ENCODE measurements around the gene OR1F1.
A peak's percentile ranks its signal among the peaks of the same experiment; 100 is the strongest.
"Not testable (repeated sequence)": the region's sequence is repeated elsewhere in the genome, so short reads cannot be mapped to it uniquely, and the experiment has no call there.

Gene OR1F1

DNA sequence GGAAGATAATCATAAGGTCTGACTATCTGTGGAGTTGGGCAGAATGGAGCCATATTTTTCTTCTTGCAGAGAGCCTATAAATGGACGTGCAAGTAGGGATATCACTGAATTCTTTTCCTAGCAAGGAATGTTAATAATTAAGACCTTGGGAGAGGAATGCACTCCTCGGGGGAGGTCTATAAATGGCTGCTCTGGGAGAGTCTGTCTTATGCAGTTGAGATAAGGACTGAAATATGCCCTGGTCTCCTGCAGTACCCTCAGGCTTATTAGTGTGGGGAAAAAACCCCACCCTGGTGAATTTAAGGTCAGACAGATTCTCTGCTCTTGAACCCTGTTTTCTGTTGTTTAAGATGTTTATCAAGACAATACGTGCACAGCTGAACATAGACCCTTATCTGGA is 17.9 kb downstream of the OR1F1 start:
- not testable (repeated sequence) for DNase-seq

DNA sequence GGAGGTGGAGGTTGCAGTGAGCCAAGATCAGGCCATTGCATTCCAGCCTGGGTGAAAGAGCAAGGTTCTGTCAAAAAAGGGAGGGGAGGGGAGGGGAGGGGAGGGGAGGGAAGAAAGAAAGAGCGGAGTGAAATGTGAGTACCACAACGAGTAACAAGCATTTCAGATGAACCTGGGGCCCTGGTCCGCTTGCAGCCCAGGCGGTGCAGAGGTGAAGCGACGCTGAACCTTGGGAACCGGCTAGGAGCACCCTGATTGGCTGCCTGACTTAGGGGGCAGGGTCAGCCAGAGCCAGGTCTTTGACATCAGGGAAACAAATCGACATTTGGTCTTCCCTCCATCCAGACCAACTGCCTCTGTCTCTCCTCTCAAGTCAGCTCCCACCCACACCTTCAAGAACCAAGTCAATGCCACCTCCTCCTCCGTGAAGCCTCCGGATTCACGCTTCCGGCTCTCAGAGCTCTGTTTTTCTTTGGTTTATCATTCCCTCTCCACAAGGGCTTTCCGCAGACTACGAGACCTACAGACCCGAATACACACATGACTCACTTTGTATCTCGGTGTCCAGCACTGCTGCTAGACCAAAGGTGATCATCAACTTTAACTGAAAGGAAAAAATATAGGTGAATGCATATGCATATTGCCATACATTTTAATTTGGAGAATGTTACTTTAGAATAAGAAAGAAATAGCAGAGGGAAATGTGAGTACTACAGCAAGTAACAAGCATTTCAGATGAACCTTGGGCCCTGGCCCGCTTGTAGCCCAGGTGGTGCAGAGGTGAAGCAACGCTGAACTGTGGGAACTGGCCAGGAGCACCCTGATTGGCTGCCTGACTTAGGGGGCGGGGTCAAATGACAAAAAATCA is 19.3 kb downstream of the OR1F1 start:
- DNase-seq, result no peak

DNA sequence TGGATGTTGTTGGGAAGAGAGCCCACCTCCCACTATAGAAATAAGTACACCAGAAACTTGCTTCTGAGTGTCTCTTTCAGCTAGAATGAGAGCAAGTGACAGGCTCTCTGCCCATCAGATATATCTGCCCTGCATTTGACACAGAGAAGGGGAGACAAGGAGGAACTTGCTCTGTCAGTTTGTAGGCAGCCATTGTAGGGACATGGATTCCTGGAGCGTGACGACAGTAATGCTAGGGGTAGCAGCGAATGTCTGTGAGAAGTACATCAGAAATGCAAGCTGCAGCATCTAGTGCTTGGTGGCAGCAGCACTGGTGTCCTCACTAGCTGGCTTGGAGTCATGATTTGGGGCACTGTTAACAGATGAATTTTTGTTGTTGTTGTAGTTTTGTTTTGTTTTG is 24.0 kb downstream of the OR1F1 start:
- no peak for DNase-seq

DNA sequence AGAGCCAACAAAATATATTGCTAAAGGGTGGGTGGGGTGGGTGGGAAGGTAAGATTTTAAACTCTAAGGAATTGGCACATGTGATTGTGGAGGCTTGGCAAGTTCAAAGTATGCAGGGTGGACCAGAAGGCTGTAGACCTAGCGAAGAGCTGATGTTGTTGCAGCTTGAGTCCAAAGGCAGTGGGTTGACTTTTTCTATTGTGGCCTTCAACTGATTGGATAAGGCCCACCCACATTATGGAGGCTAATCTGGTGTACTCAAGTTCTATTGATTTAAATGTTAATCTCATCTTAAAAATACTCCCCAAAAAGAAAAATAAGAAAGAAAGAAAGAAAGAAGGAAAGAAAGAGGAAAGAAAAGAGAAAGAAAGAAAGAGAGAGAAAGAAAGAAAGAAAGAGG is 24.6 kb downstream of the OR1F1 start:
- DNase-seq, result no peak

DNA sequence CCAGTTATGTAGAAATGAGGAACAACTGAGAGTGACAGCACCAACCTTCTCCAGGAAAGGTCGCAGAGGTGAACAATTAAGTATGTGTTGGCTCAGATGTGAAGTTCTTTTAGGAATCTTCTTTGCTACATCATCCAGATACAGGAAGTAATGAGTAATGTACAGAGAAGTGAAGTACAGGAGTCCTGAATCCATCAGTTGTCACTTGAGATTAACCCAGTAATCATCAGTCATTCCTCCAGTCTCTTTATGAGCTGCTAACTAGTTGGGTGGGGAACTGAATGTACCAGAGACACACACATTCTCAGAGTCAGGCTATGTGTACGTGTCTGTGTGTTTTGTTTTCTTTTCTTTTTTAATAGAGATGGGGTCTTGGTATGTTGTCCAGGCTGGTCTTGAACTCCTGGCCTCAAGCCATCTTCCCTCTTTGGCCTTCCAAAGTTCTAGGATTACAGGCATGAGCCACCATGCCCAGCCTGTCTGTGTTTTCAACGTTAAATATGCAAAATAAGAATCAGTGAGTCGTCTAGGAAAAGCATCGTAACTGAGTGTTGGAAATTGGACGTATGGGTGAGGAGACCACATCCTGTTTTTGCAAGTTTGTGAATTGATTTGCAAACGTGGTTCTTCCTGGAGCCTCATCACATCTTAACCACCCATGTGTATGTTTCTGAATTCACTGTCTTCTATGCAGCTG is 27.0 kb downstream of the OR1F1 start:
- no peak for DNase-seq

DNA sequence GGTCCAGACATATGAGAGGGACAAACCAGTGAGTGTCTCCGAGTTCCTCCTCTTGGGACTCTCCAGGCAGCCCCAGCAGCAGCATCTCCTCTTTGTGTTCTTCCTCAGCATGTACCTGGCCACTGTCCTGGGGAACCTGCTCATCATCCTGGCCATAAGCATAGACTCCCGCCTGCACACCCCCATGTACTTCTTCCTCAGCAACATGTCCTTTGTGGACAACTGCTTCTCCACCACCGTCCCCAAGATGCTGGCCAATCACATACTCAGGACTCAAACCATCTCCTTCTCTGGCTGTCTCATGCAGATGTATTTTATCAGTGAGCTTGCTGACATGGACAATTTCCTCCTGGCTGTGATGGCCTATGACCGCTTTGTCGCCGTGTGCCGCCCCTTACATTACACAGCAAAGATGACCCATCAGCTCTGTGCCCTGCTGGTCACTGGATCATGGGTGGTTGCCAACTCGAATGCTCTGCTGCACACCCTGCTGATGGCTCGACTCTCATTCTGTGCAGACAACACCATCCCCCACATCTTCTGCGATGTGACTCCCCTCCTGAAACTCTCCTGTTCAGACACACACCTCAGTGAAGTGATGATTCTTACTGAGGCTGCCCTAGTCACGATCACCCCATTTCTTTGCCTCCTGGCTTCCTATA is 27.7 kb downstream of the OR1F1 start:
- DNase-seq, result no peak

DNA sequence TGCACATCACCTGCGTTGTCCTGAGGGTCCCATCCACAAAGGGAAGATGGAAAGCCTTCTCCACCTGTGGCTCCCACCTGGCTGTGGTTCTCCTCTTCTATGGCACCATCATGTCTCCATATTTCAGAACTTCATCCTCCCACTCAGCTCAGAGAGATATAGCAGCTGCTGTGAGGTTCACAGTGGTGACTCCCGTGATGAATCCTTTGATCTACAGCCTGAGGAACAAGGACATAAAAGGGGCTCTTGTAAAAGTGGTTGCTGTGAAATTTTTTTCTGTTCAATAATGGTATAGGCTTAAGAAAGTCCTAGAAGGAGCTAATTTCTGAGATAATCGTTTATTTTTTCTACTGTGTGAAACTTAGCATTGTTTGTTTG is 28.2 kb downstream of the OR1F1 start:
- no peak for DNase-seq

DNA sequence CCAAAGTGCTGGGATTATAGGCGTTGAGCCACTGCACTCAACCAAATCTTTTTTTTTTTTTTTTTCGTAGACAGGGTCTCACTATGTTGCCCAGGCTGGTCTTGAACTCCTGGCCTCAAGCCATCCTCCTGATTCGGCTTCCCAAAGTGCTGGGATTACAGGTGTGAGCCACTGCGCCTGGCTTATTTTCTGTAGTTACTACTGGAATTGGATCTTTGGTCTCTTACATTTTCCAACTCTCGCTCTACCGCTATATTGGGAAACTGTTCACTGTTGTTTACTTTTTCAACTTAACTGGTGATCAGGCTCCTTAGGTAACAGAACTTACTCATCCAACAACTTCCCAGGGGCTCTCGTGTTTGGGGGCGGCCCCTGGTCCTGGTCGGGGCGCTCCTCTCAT is 32.8 kb downstream of the OR1F1 start:
- no peak for DNase-seq

DNA sequence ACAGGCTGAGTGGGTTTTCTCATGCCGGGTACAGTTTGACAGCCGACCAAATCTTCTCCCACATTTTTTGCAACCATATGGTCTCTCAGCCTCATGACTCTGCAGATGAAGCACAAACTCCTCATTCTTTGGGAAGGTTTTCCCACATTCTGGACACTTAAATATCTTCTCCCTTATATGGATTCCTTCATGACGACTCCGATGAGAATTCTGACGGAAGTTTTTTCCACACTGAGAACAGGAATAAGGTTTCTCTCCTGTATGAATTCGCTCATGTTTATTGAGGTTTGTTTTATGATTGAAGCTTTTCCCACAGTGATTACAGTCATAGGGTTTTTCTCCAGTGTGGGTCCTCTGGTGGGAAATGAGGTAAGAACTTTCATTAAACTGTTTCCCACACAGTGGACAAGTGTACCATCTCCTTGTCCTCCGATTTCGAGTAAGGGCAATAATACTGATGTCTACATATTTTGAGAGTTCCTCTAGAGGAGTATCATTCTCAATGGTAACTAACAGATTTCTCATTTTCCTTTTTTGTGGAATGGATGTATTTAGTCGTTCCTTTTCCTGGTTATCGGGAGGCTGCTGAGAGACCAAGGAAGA is 36.0 kb downstream of the OR1F1 start:
- DNase-seq, result no peak

DNA sequence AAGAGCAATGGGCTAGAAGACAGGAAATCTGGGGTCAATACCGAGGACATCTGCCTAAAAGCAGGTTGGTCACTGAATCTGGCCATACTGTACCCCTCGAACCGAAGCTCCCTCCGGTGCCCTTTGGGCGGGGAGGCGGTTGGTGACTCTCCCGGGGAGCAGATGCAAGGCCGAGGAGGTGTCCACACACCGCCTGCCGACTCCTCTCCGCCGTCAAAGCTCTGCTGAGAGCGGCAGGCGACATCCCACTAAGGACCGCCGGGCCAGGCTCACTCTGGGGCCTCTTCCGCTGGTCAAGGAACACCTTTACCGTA is 46.5 kb downstream of the OR1F1 start:
- no peak for DNase-seq

DNA sequence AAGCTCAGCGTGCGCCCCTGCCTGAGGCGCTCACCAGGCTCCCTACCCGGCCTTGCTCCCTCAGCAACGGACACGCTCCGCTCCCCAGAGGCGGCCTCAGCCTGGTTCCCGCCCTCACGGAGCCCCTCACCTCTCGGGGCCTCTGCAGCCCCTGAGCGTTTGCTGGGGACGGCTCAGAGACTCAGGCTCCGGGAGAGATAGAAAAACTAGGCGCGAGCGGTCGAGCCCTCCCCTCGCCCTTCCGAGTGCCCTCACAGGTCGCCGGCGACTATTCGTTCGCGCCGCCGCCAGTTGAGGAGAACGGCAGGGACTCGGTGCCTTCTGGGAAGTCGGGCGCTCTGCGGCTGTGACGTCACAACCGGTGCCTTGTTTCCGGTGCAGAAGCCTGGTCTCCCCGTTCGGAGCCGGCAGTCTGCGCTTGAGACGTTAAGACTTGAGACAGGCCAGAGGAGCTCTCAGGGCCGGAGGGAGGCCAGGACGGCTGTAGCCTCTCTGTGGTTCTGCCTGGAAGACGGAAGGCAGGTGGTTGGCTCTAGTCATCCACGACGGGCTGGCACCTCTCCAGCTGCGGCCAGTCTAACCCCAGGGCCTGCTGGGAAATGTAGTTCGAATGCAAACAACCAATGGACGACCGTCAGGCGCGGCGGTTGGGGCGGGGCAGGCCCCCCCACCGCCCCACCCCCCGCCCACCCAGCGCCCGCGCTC is 47.0 kb downstream of the OR1F1 start, which contains the start of gene ZNF200:
ZNF200 (minus strand) TSS at position 302 of the 705 bp plus-strand sequence. CDS start 1,403 bp downstream, outside the sequence.
- DNase-seq, result peak; percentile 75 to 90 (median 83)

DNA sequence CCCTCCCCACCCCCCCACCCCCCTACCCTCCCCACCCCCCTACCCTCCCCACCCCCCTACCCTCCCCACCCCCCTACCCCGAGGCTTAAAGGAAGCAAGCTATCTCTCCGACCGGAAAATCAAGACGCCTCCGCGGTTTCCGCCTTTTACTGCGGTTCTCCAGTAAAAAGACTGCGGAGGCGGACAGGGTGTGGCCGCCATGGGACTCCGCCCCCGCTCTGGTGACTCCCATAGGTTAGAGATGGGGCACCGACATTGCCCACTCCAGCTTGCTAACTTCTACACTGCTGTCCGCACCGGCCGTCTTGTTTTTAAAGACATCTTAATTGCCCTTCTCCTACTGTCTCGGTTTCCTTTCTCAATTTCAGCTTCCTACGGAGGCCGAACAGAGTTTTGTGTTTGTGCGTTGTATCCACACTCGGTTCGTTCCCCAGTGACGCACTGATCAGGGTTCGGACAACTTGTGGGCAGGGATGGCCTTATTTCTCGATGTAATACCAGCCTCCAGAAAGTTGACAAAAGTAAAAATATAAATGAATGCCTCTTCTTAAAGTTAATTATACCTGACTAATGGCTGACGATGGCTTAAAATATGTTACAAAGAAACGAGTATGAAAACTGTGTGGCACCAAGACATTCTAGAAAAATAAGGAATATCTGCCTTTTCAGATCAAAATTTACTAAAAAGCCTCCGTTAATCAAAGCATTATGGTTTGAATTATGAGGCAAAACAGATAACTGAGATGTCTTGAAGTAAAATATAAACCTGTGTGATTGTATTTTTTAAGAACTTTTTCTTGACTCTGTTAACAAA is 48.1 kb downstream of the OR1F1 start:
- DNase-seq, result peak in 1 of 4 experiments; percentile 7

DNA sequence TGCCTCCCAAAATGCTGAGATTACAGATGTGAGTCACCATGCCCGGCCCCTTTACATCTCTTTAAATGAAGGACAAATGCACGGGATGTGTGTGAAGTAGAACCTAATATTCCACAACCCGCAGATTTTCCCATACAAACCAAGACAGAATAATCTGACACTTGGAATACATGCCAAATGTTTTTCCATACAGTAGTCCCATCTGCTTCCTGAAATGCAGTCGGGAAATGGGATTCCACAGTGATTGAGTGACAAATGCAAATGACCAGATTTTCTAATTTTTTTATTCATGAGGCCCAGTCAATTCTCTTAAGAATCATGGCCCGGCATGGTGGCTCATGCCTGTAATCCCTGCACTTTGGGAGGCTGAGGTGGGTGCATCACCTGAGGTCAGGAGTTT is 53.8 kb downstream of the OR1F1 start:
- DNase-seq, result no peak

DNA sequence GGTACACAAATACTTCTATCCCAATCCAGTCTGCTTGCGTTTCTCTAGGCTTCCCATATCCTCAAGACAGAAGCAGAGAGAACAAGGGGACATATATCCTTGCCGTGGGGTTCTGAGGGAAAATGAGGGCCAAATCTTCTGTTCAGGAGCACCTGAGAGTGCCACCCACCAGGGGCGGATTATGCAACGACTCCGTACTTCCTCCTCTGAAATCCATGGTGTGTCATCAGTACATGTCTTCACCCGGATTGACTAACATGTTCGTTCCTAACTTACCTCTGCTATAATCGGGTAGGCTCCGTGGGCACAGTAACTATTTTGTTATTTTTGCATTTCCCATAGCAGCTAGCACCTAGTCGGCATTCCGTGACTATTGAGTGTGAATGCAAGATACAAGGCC is 54.7 kb downstream of the OR1F1 start:
- no peak for DNase-seq

DNA sequence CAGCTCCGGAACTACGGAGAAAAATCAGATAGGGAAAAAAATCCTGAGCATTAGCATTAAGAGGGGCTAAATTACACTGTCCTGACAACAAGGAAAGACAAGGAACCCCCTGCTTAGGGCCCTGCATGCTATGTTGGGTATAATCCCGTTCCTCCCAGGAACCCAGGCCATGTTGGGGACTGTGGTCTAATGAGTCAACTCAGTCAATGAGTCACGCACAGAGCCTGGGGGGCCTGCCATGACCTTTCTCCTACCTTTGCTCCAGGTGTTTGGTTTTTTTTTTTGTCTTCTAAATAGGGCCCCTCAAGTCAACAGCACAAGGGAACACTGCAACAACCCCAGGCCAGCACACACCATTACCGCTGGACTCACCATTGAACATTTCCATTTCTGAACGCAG is 55.9 kb downstream of the OR1F1 start:
- DNase-seq, result no peak

DNA sequence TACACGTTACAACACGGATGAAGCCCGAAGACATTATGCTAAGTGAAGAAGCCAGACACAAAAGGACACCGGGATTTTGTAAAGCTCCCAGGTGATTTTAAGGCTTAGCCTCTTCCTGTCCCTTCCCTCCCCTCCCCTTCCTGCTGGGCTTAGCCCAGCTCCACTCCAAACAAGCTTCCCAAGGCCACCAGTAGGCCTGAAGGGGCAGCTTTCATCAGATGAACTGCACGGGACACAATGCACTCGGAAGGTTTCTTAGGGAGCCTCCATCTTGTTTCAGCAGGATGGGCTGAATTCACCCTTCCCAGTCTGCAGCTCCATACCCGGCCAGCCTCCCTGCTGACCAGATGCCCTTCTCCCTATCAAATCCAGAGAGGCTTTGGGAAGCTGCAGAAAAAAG is 58.0 kb downstream of the OR1F1 start:
- DNase-seq, result no peak

DNA sequence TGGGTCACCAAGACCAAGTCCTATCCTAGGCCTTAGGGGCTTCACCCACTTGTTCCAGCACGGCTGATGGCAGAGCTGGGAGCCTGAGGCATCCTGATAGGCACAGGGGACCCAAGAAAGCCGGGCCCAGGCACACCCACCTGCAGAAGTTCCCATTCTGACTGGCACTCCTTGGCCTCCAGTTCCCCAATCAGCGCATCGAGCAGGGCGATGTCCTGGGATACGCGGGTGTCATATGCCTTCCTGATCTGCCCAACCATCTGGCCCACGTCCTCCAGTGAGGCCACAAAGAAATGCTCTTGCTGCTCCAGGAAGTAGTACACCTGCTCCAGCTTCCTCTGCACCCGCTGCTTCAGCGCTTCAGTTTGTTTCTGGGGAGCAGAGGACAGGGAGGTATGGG is 58.9 kb downstream of the OR1F1 start:
- DNase-seq, result no peak

DNA sequence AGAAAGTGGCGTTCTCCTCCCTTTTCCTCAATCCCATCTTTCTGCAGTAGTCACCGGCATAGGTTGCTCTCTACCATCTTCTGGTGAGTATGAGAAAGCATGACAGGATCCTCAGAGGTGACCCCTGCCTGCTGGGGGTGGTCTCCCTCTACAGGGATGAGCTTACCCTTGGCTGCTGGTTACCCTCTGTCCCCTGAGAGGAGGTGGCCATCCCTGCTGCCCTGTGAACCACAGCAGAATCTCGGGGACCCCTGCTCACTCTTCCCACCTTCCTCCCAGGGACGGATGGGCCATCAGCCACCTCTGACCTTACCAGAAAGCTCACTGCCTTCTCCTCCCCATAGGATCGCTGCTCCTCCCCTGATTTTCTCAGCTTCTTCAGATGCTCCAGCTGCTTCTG is 60.6 kb downstream of the OR1F1 start:
- no peak for DNase-seq

DNA sequence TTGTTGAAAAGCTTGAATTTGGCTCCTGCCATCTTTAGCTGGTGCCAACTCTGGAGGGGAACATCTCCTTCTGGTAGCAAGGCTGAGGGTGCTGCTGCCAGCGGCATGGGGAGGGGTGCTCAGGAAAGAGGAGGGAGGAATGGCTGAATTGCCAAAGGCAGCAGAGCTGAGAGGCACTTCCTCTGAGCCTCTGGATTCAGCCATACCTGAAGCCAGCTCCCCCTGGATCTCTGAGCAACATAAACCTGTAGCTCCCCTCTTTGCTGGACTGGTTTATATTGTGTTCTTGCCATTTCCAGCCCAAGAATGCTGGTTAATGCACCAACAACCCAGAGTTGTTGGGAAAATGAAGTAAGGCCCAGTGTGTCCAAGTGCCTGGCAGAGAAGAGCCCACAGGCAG is 61.0 kb downstream of the OR1F1 start:
- DNase-seq, result no peak

DNA sequence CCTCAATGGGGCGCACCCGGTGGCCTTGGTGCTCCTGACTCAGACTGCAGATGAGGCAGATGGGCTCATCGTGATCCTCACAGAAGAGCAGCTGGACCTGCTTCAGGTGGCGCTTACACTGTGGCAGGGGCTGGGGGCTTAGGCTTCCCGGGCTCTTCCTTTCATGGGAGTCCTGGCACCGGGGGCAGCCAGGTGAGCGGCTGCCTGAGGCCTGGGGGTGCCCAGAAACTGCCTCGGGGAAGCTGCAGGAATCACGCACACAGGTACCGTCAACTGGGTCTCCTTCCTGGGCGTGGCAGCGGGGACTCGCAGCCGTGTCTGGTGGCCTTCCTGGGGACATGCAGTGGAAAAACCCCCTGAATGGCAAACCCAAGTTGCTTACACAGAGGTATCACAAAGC is 61.4 kb downstream of the OR1F1 start:
- DNase-seq, result no peak

DNA sequence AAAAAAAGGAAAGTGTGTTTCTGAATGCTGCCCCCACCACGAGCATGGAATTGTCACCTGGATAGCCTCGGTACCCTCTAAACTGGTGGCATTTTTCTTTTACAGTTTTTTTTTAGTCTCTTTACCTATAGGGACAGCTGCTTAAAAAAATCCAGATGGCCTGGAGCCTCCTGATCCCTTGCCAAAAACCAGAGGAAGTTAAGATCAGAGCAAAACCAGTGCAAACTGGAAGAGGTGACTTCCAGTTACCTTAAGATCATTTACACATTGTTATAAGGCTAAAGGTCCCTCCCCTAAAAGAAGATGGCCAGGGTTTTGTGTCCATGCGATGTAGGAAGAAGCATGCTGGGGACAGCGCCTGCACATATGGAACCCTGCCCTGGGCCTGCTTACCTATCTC is 65.0 kb downstream of the OR1F1 start:
- DNase-seq, result no peak

DNA sequence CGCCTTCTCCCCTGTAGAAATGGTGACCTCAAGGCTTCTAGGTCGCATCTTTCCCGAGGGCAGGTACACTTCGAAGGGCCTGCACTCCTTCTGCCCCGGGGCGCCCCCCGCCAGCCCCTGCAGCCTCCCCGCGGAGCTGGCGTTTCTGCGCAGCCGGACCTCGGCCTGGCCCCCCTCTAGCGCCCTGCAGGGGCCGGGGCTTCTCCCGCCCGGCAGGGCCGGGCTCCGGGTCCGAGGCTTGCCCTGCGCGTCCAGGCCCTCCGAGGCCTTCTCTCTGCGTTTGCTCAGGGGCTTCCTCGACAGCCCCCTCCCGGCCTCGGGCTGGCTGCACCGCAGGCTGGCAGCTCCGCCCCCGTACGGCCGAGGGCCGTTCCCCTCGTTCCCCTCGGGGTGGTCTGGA is 66.3 kb downstream of the OR1F1 start:
- no peak for DNase-seq

Data from activated naive CD4-positive, alpha-beta T cell (primary cell).